ENCODE results near the gene PRND. TPM values are rescaled to one million over a fixed set of nuclear protein-coding genes. Genes with fewer than 3 reads are reported as not detected.
"Not testable (repeated sequence)": the region's sequence is repeated elsewhere in the genome, so short reads cannot be mapped to it uniquely, and the experiment has no call there.

PRND gene
- total RNA-seq, 5 donors from 2014 or later (not counting 1 experiment from before 2014, with no cell fraction given): not detected

- CTCF ChIA-PET: interaction anchor here (1.8 to 2.9 kb wide), 3 partner anchors 106 to 111 kb away, joined by 8 to 31 read pairs (median 12); no protein-coding TSS in a partner anchor
- Mint-ChIP-seq H3K27me3 (no peaks in the 10 kb centered on the region), H3K4me3 (no peak overlapping the region), H3K36me3 (no peaks in the 10 kb centered on the region), H3K4me1 (peaks cover 9 to 11% (median 10%) of the 10 kb centered on the region in 3 donors), H3K27ac (no peak overlapping the region), H3K9me3 (no peaks in the 10 kb centered on the region)
- WGBS (ENCODE audit: insufficient coverage): no CpG with 5 or more reads among the region's 2 CpGs
- Histone ChIP-seq H3K27me3 (replicated peaks in 1 of 2; ENCODE audit: control insufficient read depth in 2 of 2, extremely low read depth in 1 of 2, insufficient read depth in 2 of 2, low read length in 1 of 2) (peaks cover 0 to 9% of the 10 kb centered on the region in 2 experiments), H3K4me3 (ENCODE audit: control insufficient read depth in 1 of 2, extremely low read depth in 1 of 2, low read length in 1 of 2) (no peak overlapping the region), H3K36me3 (ENCODE audit: control insufficient read depth in 2 of 2, extremely low read depth in 1 of 2, insufficient read depth in 1 of 2, low read length in 1 of 2) (no peaks in the 10 kb centered on the region), H3K9me3 (no peaks in the 10 kb centered on the region), H3K27ac (ENCODE audit: low read length) (no peak overlapping the region), H3K4me1 (ENCODE audit: control insufficient read depth in 1 of 2, extremely low read depth in 1 of 2, insufficient read depth in 2 of 2, low read length in 2 of 2) (peaks cover 0 to 10% of the 10 kb centered on the region in 2 experiments)
- DNase-seq (no peak), ATAC-seq (replicated peaks in 1 of 4) (no peak)
- POLR2A ChIA-PET: interaction anchor here in 1 of 2 donors (0.6 kb wide), 1 partner anchor 29 kb away, joined by 3 read pairs; no protein-coding TSS in a partner anchor
These were observed 2.5 kb upstream of the PRND start for GRCh38 chr20:4719190-4719589.

GRCh38 chr20:4720041-4720976 lies 1.4 kb upstream of the PRND start:
- DNase-seq (peak; percentile 49 to 85 (median 73)), ATAC-seq (replicated peaks in 1 of 4) (peak; percentile 78 to 94 (median 82))
- CTCF ChIA-PET: interaction anchor here (0.7 to 2.9 kb wide), 8 partner anchors 107 to 822 kb away, joined by 3 to 31 read pairs (median 4); no protein-coding TSS in a partner anchor
- POLR2A ChIA-PET: interaction anchor here in 1 of 2 donors (0.6 kb wide), 1 partner anchor 61 kb away, joined by 7 read pairs; no protein-coding TSS in a partner anchor
- H3K27me3 Mint-ChIP-seq: no peaks in the 10 kb centered on the region
- H3K4me1 ChIP-seq (ENCODE audit: control insufficient read depth in 1 of 2, extremely low read depth in 1 of 2, insufficient read depth in 2 of 2, low read length in 2 of 2): peaks cover 0 to 10% of the 10 kb centered on the region in 2 experiments
- H3K36me3 ChIP-seq (ENCODE audit: control insufficient read depth in 2 of 2, extremely low read depth in 1 of 2, insufficient read depth in 1 of 2, low read length in 1 of 2): no peaks in the 10 kb centered on the region
- H3K9me3 Mint-ChIP-seq: no peaks in the 10 kb centered on the region
- WGBS (ENCODE audit: insufficient coverage): 24% methylated on average over 16 of the region's 18 CpGs
- H3K4me3 Mint-ChIP-seq: no peak overlapping the region
- no peaks in the 10 kb centered on the region for H3K9me3 ChIP-seq
- H3K36me3 Mint-ChIP-seq: no peaks in the 10 kb centered on the region
- H3K27ac ChIP-seq (ENCODE audit: low read length): no peak overlapping the region
- H3K4me1 Mint-ChIP-seq: peaks cover 9 to 11% (median 10%) of the 10 kb centered on the region in 3 donors
- no peak overlapping the region for H3K4me3 ChIP-seq (ENCODE audit: control insufficient read depth in 1 of 2, extremely low read depth in 1 of 2, low read length in 1 of 2)
- no peak overlapping the region for H3K27ac Mint-ChIP-seq
- peaks cover 0 to 9% of the 10 kb centered on the region in 2 experiments for H3K27me3 ChIP-seq (replicated peaks in 1 of 2; ENCODE audit: control insufficient read depth in 2 of 2, extremely low read depth in 1 of 2, insufficient read depth in 2 of 2, low read length in 1 of 2)

- Mint-ChIP-seq H3K9me3 (no peaks in the 10 kb centered on the region), H3K4me1 (peaks cover 9 to 11% (median 10%) of the 10 kb centered on the region in 3 donors), H3K27me3 (no peaks in the 10 kb centered on the region), H3K4me3 (no peak overlapping the region), H3K27ac (no peak overlapping the region), H3K36me3 (no peaks in the 10 kb centered on the region)
- peaks cover 0 to 9% of the 10 kb centered on the region in 2 experiments for H3K27me3 ChIP-seq (replicated peaks in 1 of 2; ENCODE audit: control insufficient read depth in 2 of 2, extremely low read depth in 1 of 2, insufficient read depth in 2 of 2, low read length in 1 of 2)
- no peaks in the 10 kb centered on the region for H3K9me3 ChIP-seq
- no peaks in the 10 kb centered on the region for H3K36me3 ChIP-seq (ENCODE audit: control insufficient read depth in 2 of 2, extremely low read depth in 1 of 2, insufficient read depth in 1 of 2, low read length in 1 of 2)
- ATAC-seq (replicated peaks in 1 of 4) (peak in 2 of 4 experiments; percentile 17 to 49), DNase-seq (no peak)
- peaks cover 0 to 10% of the 10 kb centered on the region in 2 experiments for H3K4me1 ChIP-seq (ENCODE audit: control insufficient read depth in 1 of 2, extremely low read depth in 1 of 2, insufficient read depth in 2 of 2, low read length in 2 of 2)
- WGBS (ENCODE audit: insufficient coverage): 43% methylated on average over 7 of the region's 10 CpGs
- no peak overlapping the region for H3K4me3 ChIP-seq (ENCODE audit: control insufficient read depth in 1 of 2, extremely low read depth in 1 of 2, low read length in 1 of 2)
- no peak overlapping the region for H3K27ac ChIP-seq (ENCODE audit: low read length)
- POLR2A ChIA-PET: interaction anchor here in 1 of 2 donors (0.6 kb wide), 1 partner anchor 60 kb away, joined by 7 read pairs; no protein-coding TSS in a partner anchor
- CTCF ChIA-PET: interaction anchor here in 1 of 2 donors (1.4 to 2.9 kb wide), 4 partner anchors 107 to 115 kb away, joined by 3 to 31 read pairs (median 9); no protein-coding TSS in a partner anchor
These were observed 746 bp upstream of the PRND start for GRCh38 chr20:4720977-4721349.

DNA sequence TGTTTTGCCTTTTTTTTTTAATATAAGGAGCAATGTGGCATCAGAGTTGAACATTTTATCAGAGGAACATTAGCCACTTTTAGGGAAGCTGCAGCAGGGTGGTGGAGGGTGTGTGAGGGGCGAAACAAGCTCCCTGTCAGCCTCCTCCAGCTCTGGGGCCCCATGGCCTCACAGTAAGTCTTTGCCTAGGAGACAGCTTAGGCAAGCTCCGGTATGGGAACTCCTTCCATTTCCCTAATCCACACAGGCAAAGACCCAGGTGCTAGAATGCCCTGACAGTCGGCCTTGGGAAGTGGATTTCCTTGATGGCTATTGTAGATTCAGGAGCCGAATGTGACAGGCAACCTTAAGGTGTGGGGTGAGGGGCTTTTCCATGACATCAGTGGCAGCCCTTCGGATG lies 862 bp downstream of the PRND start:
- H3K36me3 ChIP-seq (ENCODE audit: control insufficient read depth in 2 of 2, extremely low read depth in 1 of 2, insufficient read depth in 1 of 2, low read length in 1 of 2): no peaks in the 10 kb centered on the region
- Mint-ChIP-seq H3K27me3 (no peaks in the 10 kb centered on the region), H3K36me3 (no peaks in the 10 kb centered on the region), H3K4me3 (no peak overlapping the region), H3K4me1 (peaks cover 21% of the 10 kb centered on the region in 3 donors), H3K9me3 (no peaks in the 10 kb centered on the region), H3K27ac (no peak overlapping the region)
- no peak overlapping the region for H3K4me3 ChIP-seq (ENCODE audit: control insufficient read depth in 1 of 2, extremely low read depth in 1 of 2, low read length in 1 of 2)
- no peak overlapping the region for H3K27ac ChIP-seq (ENCODE audit: low read length)
- no peaks in the 10 kb centered on the region for H3K9me3 ChIP-seq
- CTCF ChIA-PET: interaction anchor here in 1 of 2 donors (0.6 to 1.6 kb wide), 5 partner anchors 13 to 501 kb away, joined by 3 to 5 read pairs (median 4); no protein-coding TSS in a partner anchor
- peaks cover 0 to 19% of the 10 kb centered on the region in 2 experiments for H3K4me1 ChIP-seq (ENCODE audit: control insufficient read depth in 1 of 2, extremely low read depth in 1 of 2, insufficient read depth in 2 of 2, low read length in 2 of 2)
- peaks cover 0 to 9% of the 10 kb centered on the region in 2 experiments for H3K27me3 ChIP-seq (replicated peaks in 1 of 2; ENCODE audit: control insufficient read depth in 2 of 2, extremely low read depth in 1 of 2, insufficient read depth in 2 of 2, low read length in 1 of 2)
- POLR2A ChIA-PET: interaction anchor here (0.6 to 1.0 kb wide), 2 partner anchors 22 to 92 kb away, joined by 3 to 4 read pairs; no protein-coding TSS in a partner anchor
- DNase-seq (no peak), ATAC-seq (replicated peaks in 1 of 4) (no peak)
- 83% methylated on average over 2 of the region's 5 CpGs for WGBS (ENCODE audit: insufficient coverage)

- H3K4me1 Mint-ChIP-seq: peaks cover 21 to 22% (median 21%) of the 10 kb centered on the region in 3 donors
- no peaks in the 10 kb centered on the region for H3K9me3 ChIP-seq
- WGBS (ENCODE audit: insufficient coverage): 80% methylated on average over 2 of the region's 4 CpGs
- ATAC-seq (replicated peaks in 1 of 4): no peak
- no peaks in the 10 kb centered on the region for H3K9me3 Mint-ChIP-seq
- H3K27me3 Mint-ChIP-seq: no peaks in the 10 kb centered on the region
- no peak overlapping the region for H3K4me3 Mint-ChIP-seq
- no peak overlapping the region for H3K27ac ChIP-seq (ENCODE audit: low read length)
- no peak for DNase-seq
- ChIA-PET POLR2A (no interaction called here), CTCF (interaction anchor here in 1 of 2 donors (0.6 to 2.1 kb wide), 4 partner anchors 13 to 118 kb away, joined by 4 to 6 read pairs (median 4); no protein-coding TSS in a partner anchor)
- peaks cover 0 to 9% of the 10 kb centered on the region in 2 experiments for H3K27me3 ChIP-seq (replicated peaks in 1 of 2; ENCODE audit: control insufficient read depth in 2 of 2, extremely low read depth in 1 of 2, insufficient read depth in 2 of 2, low read length in 1 of 2)
- no peak overlapping the region for H3K27ac Mint-ChIP-seq
- H3K36me3 ChIP-seq (ENCODE audit: control insufficient read depth in 2 of 2, extremely low read depth in 1 of 2, insufficient read depth in 1 of 2, low read length in 1 of 2): no peaks in the 10 kb centered on the region
- H3K36me3 Mint-ChIP-seq: no peaks in the 10 kb centered on the region
- no peak overlapping the region for H3K4me3 ChIP-seq (ENCODE audit: control insufficient read depth in 1 of 2, extremely low read depth in 1 of 2, low read length in 1 of 2)
- H3K4me1 ChIP-seq (ENCODE audit: control insufficient read depth in 1 of 2, extremely low read depth in 1 of 2, insufficient read depth in 2 of 2, low read length in 2 of 2): peaks cover 0 to 19% of the 10 kb centered on the region in 2 experiments
These were observed 1.3 kb downstream of the PRND start for GRCh38 chr20:4722993-4723392.

DNA sequence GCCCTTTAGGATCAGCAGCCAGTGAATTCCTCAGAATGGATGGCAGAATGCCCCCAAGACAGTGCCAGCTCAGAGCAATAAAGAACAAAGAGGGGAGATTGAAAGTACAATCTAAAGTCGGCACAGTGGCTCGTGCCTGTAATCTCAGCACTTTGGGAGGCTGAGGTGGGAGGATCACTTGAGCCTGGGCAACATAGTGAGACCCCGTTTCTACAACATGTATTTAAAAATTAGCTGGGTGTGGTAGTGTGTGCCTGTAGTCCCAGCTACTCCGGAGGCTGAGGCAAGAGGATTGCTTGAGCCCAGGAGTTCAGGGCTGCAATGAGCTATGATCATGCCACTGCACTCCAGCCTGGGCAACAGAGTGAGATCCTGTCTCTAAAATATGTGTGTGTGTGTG lies 1.8 kb downstream of the PRND start:
- H3K9me3 ChIP-seq; H3K27me3 ChIP-seq (replicated peaks in 1 of 2; ENCODE audit: control insufficient read depth in 2 of 2, extremely low read depth in 1 of 2, insufficient read depth in 2 of 2, low read length in 1 of 2); H3K27me3 Mint-ChIP-seq; POLR2A ChIA-PET; DNase-seq; ATAC-seq (replicated peaks in 1 of 4); H3K9me3 Mint-ChIP-seq; H3K36me3 Mint-ChIP-seq; H3K27ac ChIP-seq (ENCODE audit: low read length); H3K4me3 Mint-ChIP-seq; H3K4me3 ChIP-seq (ENCODE audit: control insufficient read depth in 1 of 2, extremely low read depth in 1 of 2, low read length in 1 of 2); H3K36me3 ChIP-seq (ENCODE audit: control insufficient read depth in 2 of 2, extremely low read depth in 1 of 2, insufficient read depth in 1 of 2, low read length in 1 of 2); H3K27ac Mint-ChIP-seq: not testable (repeated sequence)
- H3K4me1 ChIP-seq (ENCODE audit: control insufficient read depth in 1 of 2, extremely low read depth in 1 of 2, insufficient read depth in 2 of 2, low read length in 2 of 2): peaks cover 0 to 19% of the 10 kb centered on the region in 2 experiments
- CTCF ChIA-PET: interaction anchor here in 1 of 2 donors (0.7 to 2.1 kb wide), 4 partner anchors 110 to 379 kb away, joined by 3 to 6 read pairs (median 4); no protein-coding TSS in a partner anchor
- WGBS (ENCODE audit: insufficient coverage): 100% methylated on average over 1 of the region's 4 CpGs
- H3K4me1 Mint-ChIP-seq: peaks cover 21 to 24% (median 23%) of the 10 kb centered on the region in 3 donors
